Vagina (tissue), 2 donors: ENCODE results near the gene POMT2. TPM values are rescaled to one million over a fixed set of nuclear protein-coding genes. Genes with fewer than 3 reads are reported as not detected.

Experiments used
- DNase-seq, 2 donors: peaks; one replicate each; pipeline ENCODE4 v3.0.0-alpha.2; 2017; ENCODE audit errors: extremely low spot score in 2 of 2
- H3K27ac ChIP-seq: fragments of 200-600 bp; sonication (generic); one replicate; pipeline ENCODE4 v1.5.1; 2019
- H3K27me3 ChIP-seq: fragments of 200-600 bp; sonication (generic); one replicate; pipeline ENCODE4 v1.5.1; 2019
- H3K36me3 ChIP-seq, 2 donors: fragments of 200-600 bp; sonication (generic); one replicate each; pipeline ENCODE4 v1.5.1; 2017 to 2019
- H3K4me1 ChIP-seq: fragments of 200-600 bp; sonication (generic); one replicate; pipeline ENCODE4 v1.5.1; 2019
- H3K4me3 ChIP-seq, 2 donors: fragments of 200-600 bp; sonication (generic); 1 replicate in 1 of 2; 2 replicates in 1 of 2; pipeline ENCODE4 v1.5.1; 2016 to 2019
- H3K9me3 ChIP-seq: fragments of 200-600 bp; sonication (generic); one replicate; pipeline ENCODE4 v1.5.1; 2019
- CTCF ChIP-seq, 3 experiments: fragments of 450-650 bp in 2 of 3; fragments of 200-600 bp in 1 of 3; sonication (generic) in 1 of 3; IDR thresholded peaks; one replicate each; pipeline ENCODE4 v1.5.1; 2017 to 2019; ENCODE audit warnings: antibody characterized with exemption in 3 of 3, mild to moderate bottlenecking in 2 of 3, moderate library complexity in 2 of 3
- POLR2A ChIP-seq, 2 donors: fragments of 450-650 bp; IDR thresholded peaks; one replicate each; pipeline ENCODE4 v1.6.1; 2017; ENCODE audit warnings: antibody characterized with exemption in 2 of 2, mild to moderate bottlenecking in 2 of 2, moderate library complexity in 2 of 2
- POLR2AphosphoS5 ChIP-seq, 2 donors: sonication (generic); formaldehyde crosslinking; IDR thresholded peaks; one replicate each; pipeline ENCODE4 v1.9.0; 2017; ENCODE audit warnings: antibody characterized with exemption in 2 of 2, mild to moderate bottlenecking in 2 of 2, low read depth in 1 of 2; ENCODE audit not compliant: insufficient read depth in 1 of 2
- intact Hi-C: fragments of 100-400 bp; cut with DNase I; formaldehyde crosslinking; loops from one replicate; pipeline ENCODE4 v1.15.1; 2023
- total RNA-seq: library from RNA; depleted of rRNA; stranded (reverse); fragments of >200 nt; gene quantifications from one replicate; pipeline ENCODE4 v1.2.3, GENCODE V29; 2016

POMT2 gene
- total RNA-seq, 1 donor from 2014 or later: 33.1 TPM

GRCh38 chr14:77246784-77247183, 73.9 kb downstream of the POMT2 start:
- Histone ChIP-seq H3K4me3 (no peak overlapping the region), H3K27me3 (no peaks in the 10 kb centered on the region), H3K36me3 (no peaks in the 10 kb centered on the region), H3K4me1 (no peaks in the 10 kb centered on the region), H3K27ac (no peak overlapping the region), H3K9me3 (no peaks in the 10 kb centered on the region)
- intact Hi-C loops: no loop called here
- TF ChIP-seq POLR2A (IDR thresholded peaks at IDR 0.05): no peak
- TF ChIP-seq POLR2AphosphoS5 (IDR thresholded peaks at IDR 0.05; ENCODE audit: insufficient read depth in 1 of 2, low read depth in 1 of 2): no peak
- no peak for TF ChIP-seq CTCF (IDR thresholded peaks at IDR 0.05)
- DNase-seq: no peak

GRCh38 chr14:77245820-77246219, 74.9 kb downstream of the POMT2 start:
- no peaks in the 10 kb centered on the region for H3K36me3 ChIP-seq
- no peak overlapping the region for H3K27ac ChIP-seq
- no peaks in the 10 kb centered on the region for H3K27me3 ChIP-seq
- no peak overlapping the region for H3K4me3 ChIP-seq
- no peaks in the 10 kb centered on the region for H3K4me1 ChIP-seq
- no peaks in the 10 kb centered on the region for H3K9me3 ChIP-seq
- no peak for DNase-seq
- no peak for TF ChIP-seq CTCF (IDR thresholded peaks at IDR 0.05)
- TF ChIP-seq POLR2AphosphoS5 (IDR thresholded peaks at IDR 0.05; ENCODE audit: insufficient read depth in 1 of 2, low read depth in 1 of 2): no peak
- no peak for TF ChIP-seq POLR2A (IDR thresholded peaks at IDR 0.05)
- intact Hi-C loops: no loop called here

GRCh38 chr14:77243853-77244252, 76.8 kb downstream of the POMT2 start:
- H3K36me3 ChIP-seq: no peaks in the 10 kb centered on the region
- no peak for TF ChIP-seq POLR2A (IDR thresholded peaks at IDR 0.05)
- TF ChIP-seq CTCF (IDR thresholded peaks at IDR 0.05): no peak
- TF ChIP-seq POLR2AphosphoS5 (IDR thresholded peaks at IDR 0.05; ENCODE audit: insufficient read depth in 1 of 2, low read depth in 1 of 2): no peak
- H3K4me1 ChIP-seq: no peaks in the 10 kb centered on the region
- no peak overlapping the region for H3K27ac ChIP-seq
- intact Hi-C loops: no loop called here
- H3K27me3 ChIP-seq: no peaks in the 10 kb centered on the region
- no peak for DNase-seq
- H3K4me3 ChIP-seq: no peak overlapping the region
- H3K9me3 ChIP-seq: no peaks in the 10 kb centered on the region

GRCh38 chr14:77242752-77243151, 77.9 kb downstream of the POMT2 start:
- no peak overlapping the region for H3K4me3 ChIP-seq
- intact Hi-C loops: no loop called here
- no peaks in the 10 kb centered on the region for H3K36me3 ChIP-seq
- no peak overlapping the region for H3K27ac ChIP-seq
- no peaks in the 10 kb centered on the region for H3K4me1 ChIP-seq
- no peak for TF ChIP-seq POLR2AphosphoS5 (IDR thresholded peaks at IDR 0.05; ENCODE audit: insufficient read depth in 1 of 2, low read depth in 1 of 2)
- no peak for TF ChIP-seq POLR2A (IDR thresholded peaks at IDR 0.05)
- H3K27me3 ChIP-seq: no peaks in the 10 kb centered on the region
- H3K9me3 ChIP-seq: no peaks in the 10 kb centered on the region
- no peak for DNase-seq

- intact Hi-C loops: no loop called here
- no peaks in the 10 kb centered on the region for H3K36me3 ChIP-seq
- H3K4me3 ChIP-seq: no peak overlapping the region
- no peak for TF ChIP-seq CTCF (IDR thresholded peaks at IDR 0.05)
- no peak for TF ChIP-seq POLR2AphosphoS5 (IDR thresholded peaks at IDR 0.05; ENCODE audit: insufficient read depth in 1 of 2, low read depth in 1 of 2)
- no peak for TF ChIP-seq POLR2A (IDR thresholded peaks at IDR 0.05)
- H3K4me1 ChIP-seq: no peaks in the 10 kb centered on the region
- DNase-seq: no peak
- no peaks in the 10 kb centered on the region for H3K9me3 ChIP-seq
- H3K27ac ChIP-seq: no peak overlapping the region
- H3K27me3 ChIP-seq: no peaks in the 10 kb centered on the region
Observed at GRCh38 chr14:77241955-77242354, 78.7 kb downstream of the POMT2 start.
